ENCODE data around the gene FST. TPM values are rescaled to one million over a fixed set of nuclear protein-coding genes. Genes with fewer than 3 reads are reported as not detected.
A peak's percentile ranks its signal among the peaks of the same experiment; 100 is the strongest.

The FST gene
- total and polyA plus RNA-seq, 2 of the 13 experiments (the other 11 are each of a cell fraction or from before 2014, with no cell fraction given), result 38.6 to 136 TPM

GRCh38 chr5:53481887-53482716, 1.7 kb downstream of the FST start (continued):
- TF ChIP-seq ZBTB14 (CRISPR knock-in tag; IDR thresholded peaks at IDR 0.05) (no peak; the same call in 1 of the 2 replicates), EP300 (IDR thresholded peaks at IDR 0.05; ENCODE audit: low read depth in 2 of 2, low read length in 2 of 2) (peak in 1 of 2 experiments; percentile 4; a peak in 1 of 4 replicates), EP300 (CRISPR knock-in tag; IDR thresholded peaks at IDR 0.05; ENCODE audit: borderline replicate concordance) (no peak), HOXA7 (CRISPR knock-in tag; IDR thresholded peaks at IDR 0.05) (no peak), FUBP1 (CRISPR knock-in tag; IDR thresholded peaks at IDR 0.05; ENCODE audit: borderline replicate concordance) (no peak), YEATS4 (CRISPR knock-in tag; IDR thresholded peaks at IDR 0.05; ENCODE audit: borderline replicate concordance) (0 out of 2 replicates have a peak, but pooled peaks have one; percentile 22), RFXAP (CRISPR knock-in tag; IDR thresholded peaks at IDR 0.05; ENCODE audit: borderline replicate concordance) (no peak), RBM39 (IDR thresholded peaks at IDR 0.05; ENCODE audit: low read depth, low read length, poor library complexity, severe bottlenecking) (peak; percentile 92), ZNF350 (CRISPR knock-in tag; IDR thresholded peaks at IDR 0.05; ENCODE audit: borderline replicate concordance, low read depth) (0 out of 2 replicates have a peak, but pooled peaks have one; percentile 26), MBD4 (IDR thresholded peaks at IDR 0.05; ENCODE audit: borderline replicate concordance, low read length) (0 out of 2 replicates have a peak, but pooled peaks have one; percentile 66), RAD21 (CRISPR knock-in tag; IDR thresholded peaks at IDR 0.05) (no peak), ZNF784 (CRISPR knock-in tag; IDR thresholded peaks at IDR 0.05; ENCODE audit: borderline replicate concordance) (no peak), FOXO1 (CRISPR knock-in tag; IDR thresholded peaks at IDR 0.05) (no peak), ZFP82 (CRISPR knock-in tag; IDR thresholded peaks at IDR 0.05; ENCODE audit: borderline replicate concordance) (0 out of 2 replicates have a peak, but pooled peaks have one; percentile 2), RXRB (CRISPR knock-in tag; IDR thresholded peaks at IDR 0.05; ENCODE audit: borderline replicate concordance) (no peak), NR2F1 (CRISPR knock-in tag; IDR thresholded peaks at IDR 0.05) (no peak), ZNF563 (CRISPR knock-in tag; IDR thresholded peaks at IDR 0.05) (0 out of 2 replicates have a peak, but pooled peaks have one; percentile 39), TAF15 (IDR thresholded peaks at IDR 0.05; ENCODE audit: low read depth, low read length, poor library complexity, severe bottlenecking) (peak; percentile 48), ZSCAN12 (CRISPR knock-in tag; IDR thresholded peaks at IDR 0.05) (no peak), ZNF501 (CRISPR knock-in tag; IDR thresholded peaks at IDR 0.05) (0 out of 2 replicates have a peak, but pooled peaks have one; percentile 30), HDAC2 (CRISPR knock-in tag; IDR thresholded peaks at IDR 0.05) (no peak), HES4 (CRISPR knock-in tag; IDR thresholded peaks at IDR 0.05; ENCODE audit: borderline replicate concordance) (no peak), KDM5A (IDR thresholded peaks at IDR 0.05; ENCODE audit: borderline replicate concordance, low read length) (0 out of 2 replicates have a peak, but pooled peaks have one; percentile 7), SMARCC2 (IDR thresholded peaks at IDR 0.05) (no peak), ZFP37 (CRISPR knock-in tag; IDR thresholded peaks at IDR 0.05; ENCODE audit: borderline replicate concordance) (no peak)

All from HepG2 (cell line).